ENCODE results near the gene DNM1L. TPM values are rescaled to one million over a fixed set of nuclear protein-coding genes. Genes with fewer than 3 reads are reported as not detected.

Gene DNM1L
- total and polyA plus RNA-seq, 2 experiments from 2014 or later, result 53.4 to 57.3 TPM

DNA sequence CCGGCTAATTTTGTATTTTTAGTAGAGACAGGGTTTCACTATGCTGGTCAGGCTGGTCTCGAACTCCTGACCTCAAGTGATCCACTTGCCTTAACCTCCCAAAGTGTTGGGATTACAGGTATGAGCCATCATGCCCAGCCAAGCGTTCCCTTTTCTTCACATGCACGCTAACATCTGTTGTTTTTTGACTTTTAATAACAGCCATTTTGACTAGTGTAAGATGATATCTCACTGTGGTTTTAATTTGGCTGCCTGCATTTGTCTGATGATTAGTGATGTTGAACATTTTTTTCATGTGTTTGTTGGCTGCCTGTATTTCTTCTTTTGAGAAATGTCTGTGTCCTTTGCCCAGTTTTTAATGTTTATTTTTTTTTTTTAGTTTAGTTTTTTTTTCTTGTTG is 86.8 kb downstream of the DNM1L start:
- H3K4me3 ChIP-seq, result no peak overlapping the region
- H4K20me1 ChIP-seq (ENCODE audit: insufficient read depth), result no peaks in the 10 kb centered on the region
- no peak overlapping the region for H3K27ac ChIP-seq
- no peaks in the 10 kb centered on the region for H3F3A ChIP-seq (ENCODE audit: insufficient read depth)
- H3K36me3 ChIP-seq (ENCODE audit: low read depth), result no peaks in the 10 kb centered on the region
- 42 to 43% methylated on average over 4 of the region's 4 CpGs for WGBS, 2 experiments (ENCODE audit: low coverage in 1 of 2, low lambda C conversion rate in 2 of 2, missing lambda C conversion rate in 2 of 2)
- H2AFZ ChIP-seq, result no peak overlapping the region
- H3K27me3 ChIP-seq (replicated peaks; ENCODE audit: insufficient read depth), result peaks cover 4% of the 10 kb centered on the region; the same call in 1 of the 2 replicates
- H3K4me2 ChIP-seq (ENCODE audit: unreplicated experiment), result no peak overlapping the region
- in situ Hi-C loops (cut with MboI), result loop anchor here (10.0 to 25.0 kb wide), 2 partner anchors 671 to 1239 kb away; partner anchors contain the start of gene SYT10
- H3K9me2 ChIP-seq (ENCODE audit: insufficient read depth), result no peaks in the 10 kb centered on the region
- H3K4me1 ChIP-seq (ENCODE audit: insufficient read depth), result no peaks in the 10 kb centered on the region
- H3K9me3 ChIP-seq (ENCODE audit: low read depth), result no peaks in the 10 kb centered on the region
- H3K9ac ChIP-seq, result no peak overlapping the region
- H3K79me2 ChIP-seq (ENCODE audit: insufficient read depth), result no peaks in the 10 kb centered on the region
- TF ChIP-seq EZH2phosphoT487 (IDR thresholded peaks at IDR 0.05; ENCODE audit: insufficient read depth, low read depth) (no peak), EZH2 (IDR thresholded peaks at IDR 0.05; ENCODE audit: insufficient read depth, poor library complexity, severe bottlenecking) (no peak)
- DNase-seq, result no peak

DNA sequence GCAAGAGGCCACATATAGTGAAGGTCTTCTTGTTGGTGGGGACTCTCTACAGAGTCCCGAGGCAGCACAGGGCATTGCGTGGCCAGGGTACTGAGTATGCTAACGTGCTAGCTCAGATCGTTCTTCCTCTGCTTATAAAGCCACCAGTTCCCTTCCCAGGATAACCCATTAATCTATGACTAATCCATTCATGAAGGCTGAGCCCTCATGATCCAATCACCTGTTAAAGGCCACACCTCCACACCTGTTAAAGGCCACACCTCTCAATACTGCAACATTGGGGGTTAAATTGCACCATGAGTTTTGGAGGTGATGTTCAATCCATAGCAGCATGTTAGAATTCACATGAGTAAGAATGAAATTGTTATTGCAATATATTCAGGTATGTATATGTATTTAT is 89.4 kb downstream of the DNM1L start:
- Histone ChIP-seq H3K9ac (no peak overlapping the region), H2AFZ (no peak overlapping the region), H3K9me3 (ENCODE audit: low read depth) (no peaks in the 10 kb centered on the region), H3K9me2 (ENCODE audit: insufficient read depth) (no peaks in the 10 kb centered on the region), H3K79me2 (ENCODE audit: insufficient read depth) (no peaks in the 10 kb centered on the region), H3K27me3 (replicated peaks; ENCODE audit: insufficient read depth) (no peaks in the 10 kb centered on the region), H3K4me2 (ENCODE audit: unreplicated experiment) (no peak overlapping the region), H3F3A (ENCODE audit: insufficient read depth) (no peaks in the 10 kb centered on the region), H3K4me3 (no peak overlapping the region), H3K27ac (no peak overlapping the region), H3K36me3 (ENCODE audit: low read depth) (no peaks in the 10 kb centered on the region), H4K20me1 (ENCODE audit: insufficient read depth) (no peaks in the 10 kb centered on the region), H3K4me1 (ENCODE audit: insufficient read depth) (no peaks in the 10 kb centered on the region)
- in situ Hi-C loops (cut with MboI), result loop anchor here (10.0 to 25.0 kb wide), 2 partner anchors 669 to 1236 kb away; partner anchors contain the start of gene SYT10
- WGBS, 2 experiments (ENCODE audit: low coverage in 1 of 2, low lambda C conversion rate in 2 of 2, missing lambda C conversion rate in 2 of 2), result 38 to 50% methylated on average over 3 to 4 of the region's 4 CpGs
- DNase-seq, result no peak
- TF ChIP-seq EZH2phosphoT487 (IDR thresholded peaks at IDR 0.05; ENCODE audit: insufficient read depth, low read depth), result no peak
- no peak for TF ChIP-seq EZH2 (IDR thresholded peaks at IDR 0.05; ENCODE audit: insufficient read depth, poor library complexity, severe bottlenecking)

DNA sequence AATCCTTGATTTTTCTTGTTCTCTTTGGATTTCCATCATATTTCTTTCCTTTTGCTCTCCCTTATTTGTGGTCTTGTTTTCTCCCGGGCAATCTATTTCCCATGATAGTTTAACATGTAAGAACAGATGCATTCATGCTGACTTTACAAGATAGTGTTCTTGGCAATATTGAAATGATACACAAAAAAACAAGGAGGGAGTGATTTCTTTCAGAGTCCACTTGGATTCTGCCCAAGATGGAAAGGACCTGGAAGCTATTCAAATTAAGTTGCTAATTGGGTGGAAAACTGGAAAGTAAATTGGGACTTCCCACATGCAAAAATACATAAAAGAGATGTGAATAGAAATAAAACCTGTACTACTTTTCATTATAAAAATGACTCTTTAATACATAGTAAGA is 91.0 kb downstream of the DNM1L start:
- H4K20me1 ChIP-seq (ENCODE audit: insufficient read depth), result no peaks in the 10 kb centered on the region
- WGBS, 2 experiments (ENCODE audit: low coverage in 1 of 2, low lambda C conversion rate in 2 of 2, missing lambda C conversion rate in 2 of 2), result 31 to 52% methylated on average over 1 of the region's 1 CpG
- no peaks in the 10 kb centered on the region for H3K9me3 ChIP-seq (ENCODE audit: low read depth)
- no peak overlapping the region for H3K27ac ChIP-seq
- DNase-seq, result no peak
- H3K9ac ChIP-seq, result no peak overlapping the region
- in situ Hi-C loops (cut with MboI), result loop anchor here (25.0 kb wide), 1 partner anchor 667 kb away; the partner anchor contains the start of gene SYT10
- H3K9me2 ChIP-seq (ENCODE audit: insufficient read depth), result no peaks in the 10 kb centered on the region
- no peak overlapping the region for H2AFZ ChIP-seq
- no peaks in the 10 kb centered on the region for H3K36me3 ChIP-seq (ENCODE audit: low read depth)
- H3K4me2 ChIP-seq (ENCODE audit: unreplicated experiment), result no peak overlapping the region
- TF ChIP-seq EZH2phosphoT487 (IDR thresholded peaks at IDR 0.05; ENCODE audit: insufficient read depth, low read depth) (no peak), EZH2 (IDR thresholded peaks at IDR 0.05; ENCODE audit: insufficient read depth, poor library complexity, severe bottlenecking) (no peak)
- no peaks in the 10 kb centered on the region for H3F3A ChIP-seq (ENCODE audit: insufficient read depth)
- H3K4me3 ChIP-seq, result no peak overlapping the region
- no peaks in the 10 kb centered on the region for H3K4me1 ChIP-seq (ENCODE audit: insufficient read depth)
- no peaks in the 10 kb centered on the region for H3K79me2 ChIP-seq (ENCODE audit: insufficient read depth)
- no peaks in the 10 kb centered on the region for H3K27me3 ChIP-seq (replicated peaks; ENCODE audit: insufficient read depth)

DNA sequence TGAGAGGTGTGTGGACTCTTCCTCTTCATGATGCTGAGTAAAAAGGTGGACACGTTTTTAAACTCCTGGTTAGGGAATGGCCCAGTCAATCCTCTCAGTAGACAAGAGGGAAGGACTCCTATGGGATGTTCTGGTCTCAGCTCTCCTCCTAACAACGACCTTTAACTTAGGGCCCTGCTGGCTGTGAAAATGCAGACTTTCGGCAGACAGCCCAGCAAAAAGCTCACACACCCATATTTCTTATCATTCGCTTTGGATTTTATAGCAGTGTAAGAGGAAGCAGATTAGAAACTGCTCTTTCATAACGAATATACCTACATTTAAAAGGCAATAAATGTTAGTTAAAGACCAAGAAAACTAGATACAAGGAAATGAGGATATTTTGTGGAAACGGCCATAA is 94.6 kb downstream of the DNM1L start:
- Histone ChIP-seq H3K4me2 (ENCODE audit: unreplicated experiment) (no peak overlapping the region), H3F3A (ENCODE audit: insufficient read depth) (no peaks in the 10 kb centered on the region), H3K9me2 (ENCODE audit: insufficient read depth) (no peaks in the 10 kb centered on the region), H2AFZ (no peak overlapping the region), H4K20me1 (ENCODE audit: insufficient read depth) (no peaks in the 10 kb centered on the region), H3K27me3 (replicated peaks; ENCODE audit: insufficient read depth) (no peaks in the 10 kb centered on the region), H3K36me3 (ENCODE audit: low read depth) (no peaks in the 10 kb centered on the region), H3K4me3 (no peak overlapping the region), H3K4me1 (ENCODE audit: insufficient read depth) (no peaks in the 10 kb centered on the region), H3K79me2 (ENCODE audit: insufficient read depth) (no peaks in the 10 kb centered on the region), H3K9ac (no peak overlapping the region), H3K9me3 (ENCODE audit: low read depth) (no peaks in the 10 kb centered on the region), H3K27ac (no peak overlapping the region)
- no peak for TF ChIP-seq EZH2phosphoT487 (IDR thresholded peaks at IDR 0.05; ENCODE audit: insufficient read depth, low read depth)
- no peak for TF ChIP-seq EZH2 (IDR thresholded peaks at IDR 0.05; ENCODE audit: insufficient read depth, poor library complexity, severe bottlenecking)
- 10 to 13% methylated on average over 6 of the region's 6 CpGs for WGBS, 2 experiments (ENCODE audit: low coverage in 1 of 2, low lambda C conversion rate in 2 of 2, missing lambda C conversion rate in 2 of 2)
- in situ Hi-C loops (cut with MboI), result loop anchor here (25.0 kb wide), 1 partner anchor 664 kb away; the partner anchor contains the start of gene SYT10
- no peak for DNase-seq

DNA sequence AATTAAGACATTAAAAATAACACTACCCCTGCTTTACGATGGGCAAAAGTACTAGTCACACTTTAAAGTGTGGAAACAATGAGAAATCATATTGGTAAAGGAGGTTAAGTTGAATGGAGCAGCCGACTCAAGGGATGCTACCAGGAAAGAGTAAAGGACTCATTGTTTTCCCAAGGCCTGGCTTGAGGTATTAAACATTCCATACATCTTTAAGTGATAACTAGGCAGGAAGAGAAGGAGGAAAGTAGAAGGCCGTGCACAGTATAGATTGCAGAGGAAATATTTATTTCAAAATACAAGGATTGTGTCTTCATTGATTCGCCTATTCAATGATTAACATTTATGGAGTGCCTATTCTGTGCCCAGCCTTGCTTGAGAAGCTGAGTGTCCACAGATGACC is 97.2 kb downstream of the DNM1L start:
- Histone ChIP-seq H3K4me3 (no peak overlapping the region), H3K9ac (no peak overlapping the region), H3K27ac (no peak overlapping the region), H3F3A (ENCODE audit: insufficient read depth) (no peaks in the 10 kb centered on the region), H3K36me3 (ENCODE audit: low read depth) (no peaks in the 10 kb centered on the region), H3K9me2 (ENCODE audit: insufficient read depth) (no peaks in the 10 kb centered on the region), H4K20me1 (ENCODE audit: insufficient read depth) (no peaks in the 10 kb centered on the region), H3K79me2 (ENCODE audit: insufficient read depth) (no peaks in the 10 kb centered on the region), H3K4me1 (ENCODE audit: insufficient read depth) (no peaks in the 10 kb centered on the region), H2AFZ (no peak overlapping the region), H3K9me3 (ENCODE audit: low read depth) (no peaks in the 10 kb centered on the region), H3K4me2 (ENCODE audit: unreplicated experiment) (no peak overlapping the region), H3K27me3 (replicated peaks; ENCODE audit: insufficient read depth) (no peaks in the 10 kb centered on the region)
- TF ChIP-seq EZH2phosphoT487 (IDR thresholded peaks at IDR 0.05; ENCODE audit: insufficient read depth, low read depth), result no peak
- no peak for TF ChIP-seq EZH2 (IDR thresholded peaks at IDR 0.05; ENCODE audit: insufficient read depth, poor library complexity, severe bottlenecking)
- in situ Hi-C loops (cut with MboI), result no loop called here
- 27 to 37% methylated on average over 4 of the region's 4 CpGs for WGBS, 2 experiments (ENCODE audit: low coverage in 1 of 2, low lambda C conversion rate in 2 of 2, missing lambda C conversion rate in 2 of 2)
- no peak for DNase-seq

All from GM23248 (cell line).